HCT116 (cell line): ENCODE data around the gene RNF150. TPM values are rescaled to one million over a fixed set of nuclear protein-coding genes. Genes with fewer than 3 reads are reported as not detected.

Source experiments
- ATAC-seq: fragments of 200-7000 bp; cut with Tn5 transposase; 2 replicates; pipeline ENCODE4 v1.9.1; 2020; ENCODE audit warnings: mild to moderate bottlenecking, moderate library complexity
- BruUV-seq: library from RNA; stranded (reverse); fragments of 400-500 nt; replicated peaks from 2 replicates; lab custom pipeline; 2021; lab: Mats Ljungman, UMichigan
- CTCF ChIA-PET: fragments of 300-600 bp; sonication (Branson Sonifier 250); formaldehyde crosslinking; loops from one replicate; lab custom pipeline; 2021; ENCODE audit warnings: antibody characterized with exemption; lab: Charles Lee
- POLR2A ChIA-PET: fragments of 300-600, 350-600 bp; sonication (Branson Sonifier 250); formaldehyde crosslinking; loops from one replicate; lab custom pipeline; 2021; ENCODE audit warnings: antibody characterized with exemption; lab: Charles Lee
- RAD21 ChIA-PET, 2 experiments: fragments of 300-600 bp; sonication (Branson Sonifier 250); formaldehyde crosslinking; loops; one replicate each; lab custom pipeline; 2023; ENCODE audit warnings: low total read pairs in 2 of 2; ENCODE audit not compliant: uncharacterized antibody in 2 of 2, unreplicated experiment in 2 of 2, low non-redundant PET in 1 of 2; lab: Charles Lee
- DNase-seq: peaks from one replicate; pipeline ENCODE4 v3.0.0-alpha.2; 2010; ENCODE audit warnings: low read depth, low spot score
- H2AFZ ChIP-seq: fragments of 200-600 bp; shearing (Covaris generic), sonication (generic); 2 replicates; pipeline ENCODE4 v1.6.1; 2017; ENCODE audit warnings: low read depth, mixed run types, mixed read lengths, antibody characterized with exemption, low read length; ENCODE audit not compliant: poor library complexity, severe bottlenecking
- H3K27ac ChIP-seq: 2 replicates; pipeline ENCODE4 v1.5.1; 2012; ENCODE audit warnings: low read depth, low read length
- H3K27me3 ChIP-seq: fragments of 200-600 bp; sonication (generic); 2 replicates; pipeline ENCODE4 v1.6.1; 2016; ENCODE audit warnings: mixed run types, low read length, mixed read lengths; ENCODE audit not compliant: insufficient read depth
- H3K36me3 ChIP-seq, 2 experiments: fragments of 200-500 bp in 1 of 2; fragments of 200-600 bp in 1 of 2; sonication (Bioruptor generic) in 1 of 2; sonication (generic) in 1 of 2; 2 replicates each; pipeline versions ENCODE4 v1.5.1 to v1.6.1; 2014 to 2016; ENCODE audit warnings: low read length in 2 of 2, inconsistent platforms in 1 of 2, mixed read lengths in 1 of 2, mixed run types in 1 of 2; ENCODE audit not compliant: insufficient read depth in 2 of 2, control insufficient read depth in 1 of 2
- H3K4me1 ChIP-seq, 2 experiments: fragments of 200-600 bp in 1 of 2; sonication (generic) in 1 of 2; 2 replicates each; pipeline versions ENCODE4 v1.5.1 to v1.6.1; 2012 to 2017; ENCODE audit warnings: low read length in 2 of 2, inconsistent platforms in 1 of 2, mild to moderate bottlenecking in 1 of 2, mixed read lengths in 1 of 2, mixed run types in 1 of 2, moderate library complexity in 1 of 2; ENCODE audit not compliant: insufficient read depth in 2 of 2, control insufficient read depth in 1 of 2
- H3K4me2 ChIP-seq: fragments of 200-600 bp; sonication (generic); 2 replicates; pipeline ENCODE4 v1.6.1; 2017; ENCODE audit warnings: mixed run types, low read length, mixed read lengths
- H3K4me3 ChIP-seq, 2 experiments: fragments of 200-600 bp in 1 of 2; sonication (generic) in 1 of 2; replicated peaks in 1 of 2; 2 replicates each; pipeline ENCODE4 v1.5.1; 2011 to 2016; ENCODE audit warnings: low read length in 2 of 2, control low read depth in 1 of 2, low read depth in 1 of 2, mild to moderate bottlenecking in 1 of 2, mixed read lengths in 1 of 2, mixed run types in 1 of 2
- H3K79me2 ChIP-seq: fragments of 200-600 bp; sonication (generic); 2 replicates; pipeline ENCODE4 v1.6.1; 2017; ENCODE audit warnings: mild to moderate bottlenecking, mixed run types, low read length, moderate library complexity, mixed read lengths; ENCODE audit not compliant: insufficient read depth
- H3K9ac ChIP-seq: fragments of 200-600 bp; sonication (generic); 2 replicates; pipeline ENCODE4 v1.6.1; 2016; ENCODE audit warnings: low read length, mixed read lengths
- H3K9me2 ChIP-seq: fragments of 200-600 bp; sonication (generic), shearing (Covaris generic); 2 replicates; pipeline ENCODE4 v1.6.1; 2017; ENCODE audit warnings: mixed run types, mild to moderate bottlenecking, moderate library complexity; ENCODE audit not compliant: insufficient read depth
- H3K9me3 ChIP-seq, 2 experiments: fragments of 200-500 bp in 1 of 2; fragments of 200-600 bp in 1 of 2; sonication (Bioruptor generic) in 1 of 2; sonication (generic) in 1 of 2; 2 replicates each; pipeline ENCODE4 v1.6.1; 2014 to 2017; ENCODE audit warnings: low read length in 2 of 2, mixed read lengths in 2 of 2, inconsistent platforms in 1 of 2, low read depth in 1 of 2, mild to moderate bottlenecking in 1 of 2, mixed run types in 1 of 2, moderate library complexity in 1 of 2; ENCODE audit not compliant: control insufficient read depth in 1 of 2, insufficient read depth in 1 of 2
- H4K20me1 ChIP-seq: fragments of 200-600 bp; sonication (generic), shearing (Covaris generic); 2 replicates; pipeline ENCODE4 v1.6.1; 2017; ENCODE audit warnings: mixed run types, mild to moderate bottlenecking, moderate library complexity; ENCODE audit not compliant: insufficient read depth
- CTCF ChIP-seq, 3 experiments: fragments of 200-600 bp in 1 of 3; sonication (generic) in 1 of 3; IDR thresholded peaks in 2 of 3; conservative IDR thresholded peaks in 1 of 3; 2 replicates each; pipeline ENCODE4 v1.5.1; 2012 to 2017; ENCODE audit warnings: low read depth in 2 of 3, low read length in 2 of 3, antibody characterized with exemption in 1 of 3, borderline replicate concordance in 1 of 3, control low read depth in 1 of 3, mild to moderate bottlenecking in 1 of 3, mixed read lengths in 1 of 3, mixed run types in 1 of 3, moderate library complexity in 1 of 3; ENCODE audit not compliant: insufficient read depth in 1 of 3
- EGR1 ChIP-seq: IDR thresholded peaks from 2 replicates; pipeline ENCODE4 v1.6.1; 2012; ENCODE audit warnings: low read depth
- ELF1 ChIP-seq: IDR thresholded peaks from 2 replicates; pipeline ENCODE4 v1.6.1; 2012; ENCODE audit warnings: low read depth, borderline replicate concordance
- EZH2 ChIP-seq: fragments of 200-600 bp; sonication (generic); IDR thresholded peaks from 2 replicates; pipeline ENCODE4 v1.6.1; 2017; ENCODE audit warnings: antibody characterized with exemption, mixed run types
- FOSL1 ChIP-seq: IDR thresholded peaks from 2 replicates; pipeline ENCODE4 v1.6.1; 2012; ENCODE audit warnings: low read depth
- JUND ChIP-seq: IDR thresholded peaks from 2 replicates; pipeline ENCODE4 v1.6.1; 2012
- MAX ChIP-seq: IDR thresholded peaks from 2 replicates; pipeline ENCODE4 v1.6.1; 2012
- POLR2A ChIP-seq: IDR thresholded peaks from 2 replicates; pipeline ENCODE4 v1.7.0; 2011; ENCODE audit warnings: borderline replicate concordance; ENCODE audit not compliant: insufficient read depth, insufficient read length; ENCODE audit errors: extremely low read depth
- SRF ChIP-seq: IDR thresholded peaks from 2 replicates; pipeline ENCODE4 v1.6.1; 2012; ENCODE audit warnings: low read depth
- YY1 ChIP-seq: IDR thresholded peaks from 2 replicates; pipeline ENCODE4 v1.6.1; 2011; ENCODE audit warnings: low read length, low read depth, moderate library complexity, mild to moderate bottlenecking; ENCODE audit not compliant: insufficient replicate concordance; ENCODE audit errors: extremely low read depth
- ZNF274 ChIP-seq: fragments of 200-500 bp; sonication (Bioruptor generic); IDR thresholded peaks from 2 replicates; pipeline ENCODE4 v1.6.1; 2014; ENCODE audit warnings: mild to moderate bottlenecking, low read depth, low read length, inconsistent platforms
- intact Hi-C: fragments of 100-400 bp; cut with micrococcal nuclease; formaldehyde crosslinking; loops from 2 replicates; pipeline ENCODE4 v1.10.0; 2022
- total RNA-seq: library from RNA; stranded (reverse); gene quantifications from one replicate; pipeline ENCODE4 v1.2.1, GENCODE V29; 2021; ENCODE audit not compliant: unreplicated experiment

The RNF150 gene
- total RNA-seq, 1 experiment from 2014 or later = 0.07 TPM

- no peak overlapping the region for H3K4me2 ChIP-seq
- no peaks in the 10 kb centered on the region for H4K20me1 ChIP-seq
- H3K27ac ChIP-seq = no peak overlapping the region
- no peaks in the 10 kb centered on the region for H3K27me3 ChIP-seq
- TF ChIP-seq POLR2A (no peak), ZNF274 (no peak), MAX (no peak), EGR1 (no peak), ELF1 (no peak), JUND (no peak), SRF (no peak), YY1 (no peak), FOSL1 (no peak), EZH2 (no peak), CTCF (IDR thresholded peaks at IDR 0.05 in 2 of 3, conservative IDR thresholded peaks at IDR 0.05 in 1 of 3; ENCODE audit: borderline replicate concordance in 1 of 3, insufficient read depth in 1 of 3, low read depth in 2 of 3, low read length in 2 of 3) (no peak)
- no peak for DNase-seq
- intact Hi-C loops = no loop called here
- H3K79me2 ChIP-seq = no peaks in the 10 kb centered on the region
- no peak for ATAC-seq
- no peak overlapping the region for H3K9ac ChIP-seq
- H3K4me1 ChIP-seq = no peaks in the 10 kb centered on the region
- POLR2A ChIA-PET = no interaction called here
- no TSS peak for BruUV-seq
- H3K4me3 ChIP-seq = no peak overlapping the region
- RAD21 ChIA-PET = no interaction called here
- no peaks in the 10 kb centered on the region for H3K36me3 ChIP-seq
- H2AFZ ChIP-seq = no peak overlapping the region
- no peaks in the 10 kb centered on the region for H3K9me3 ChIP-seq
- no peaks in the 10 kb centered on the region for H3K9me2 ChIP-seq
- CTCF ChIA-PET = no interaction called here
Measured at GRCh38 chr4:141009129-141009528, 124.1 kb downstream of the RNF150 start.
